OCI-LY1 (cell line): ENCODE data around the gene CTIF.

Experiments used
- H2AFZ ChIP-seq: fragments of 200-600 bp; sonication (generic), shearing (Covaris generic); 2 replicates; pipeline ENCODE4 v1.6.0; 2014; ENCODE audit warnings: antibody characterized with exemption, mild to moderate bottlenecking, low read length
- H3F3A ChIP-seq: fragments of 200-600 bp; sonication (generic), shearing (Covaris generic); 2 replicates; pipeline ENCODE4 v1.6.0; 2014; ENCODE audit warnings: mild to moderate bottlenecking, antibody characterized with exemption, low read length, moderate library complexity; ENCODE audit not compliant: insufficient read depth
- H3K27ac ChIP-seq: fragments of 200-600 bp; sonication (generic); 2 replicates; pipeline ENCODE4 v1.5.1; 2014; ENCODE audit warnings: low read length, mixed run types, mild to moderate bottlenecking, low read depth; ENCODE audit not compliant: poor library complexity, severe bottlenecking
- H3K27me3 ChIP-seq: fragments of 200-600 bp; sonication (generic); 2 replicates; pipeline ENCODE4 v1.6.0; 2014; ENCODE audit warnings: antibody characterized with exemption, mild to moderate bottlenecking, low read length, moderate library complexity; ENCODE audit not compliant: insufficient read depth
- H3K36me3 ChIP-seq: fragments of 200-600 bp; sonication (generic); 2 replicates; pipeline ENCODE4 v1.6.1; 2014; ENCODE audit warnings: mild to moderate bottlenecking, antibody characterized with exemption, low read length, moderate library complexity, mixed read lengths; ENCODE audit not compliant: insufficient read depth
- H3K4me1 ChIP-seq: fragments of 200-600 bp; sonication (generic); 2 replicates; pipeline ENCODE4 v1.5.1; 2014; ENCODE audit warnings: mild to moderate bottlenecking, low read length, moderate library complexity; ENCODE audit not compliant: insufficient read depth, severe bottlenecking
- H3K4me2 ChIP-seq: fragments of 200-600 bp; sonication (generic), shearing (Covaris generic); 2 replicates; pipeline ENCODE4 v1.6.1; 2014; ENCODE audit warnings: low read length
- H3K4me3 ChIP-seq: fragments of 200-600 bp; sonication (generic); 2 replicates; pipeline ENCODE4 v1.5.1; 2014; ENCODE audit warnings: low read length, low read depth, mild to moderate bottlenecking, mixed read lengths; ENCODE audit not compliant: poor library complexity, severe bottlenecking
- H3K79me2 ChIP-seq: fragments of 200-600 bp; shearing (Covaris generic); 2 replicates; pipeline ENCODE4 v1.6.1; 2016; ENCODE audit warnings: mixed run types, low read length, mixed read lengths; ENCODE audit not compliant: insufficient read depth
- H3K9ac ChIP-seq: fragments of 200-600 bp; sonication (generic), shearing (Covaris generic); 2 replicates; pipeline ENCODE4 v1.6.1; 2014; ENCODE audit warnings: mild to moderate bottlenecking, low read length, mixed read lengths
- H3K9me2 ChIP-seq: fragments of 200-600 bp; sonication (generic), shearing (Covaris generic); 2 replicates; pipeline ENCODE4 v1.6.1; 2014; ENCODE audit warnings: low read depth, mild to moderate bottlenecking, low read length, mixed read lengths
- H3K9me3 ChIP-seq: fragments of 200-600 bp; shearing (Covaris generic); 2 replicates; pipeline ENCODE4 v1.6.1; 2014; ENCODE audit warnings: low read length, mixed read lengths
- H4K20me1 ChIP-seq: fragments of 200-600 bp; sonication (generic), shearing (Covaris generic); 2 replicates; pipeline ENCODE4 v1.6.0; 2016; ENCODE audit warnings: mild to moderate bottlenecking, low read length; ENCODE audit not compliant: insufficient read depth
- CTCF ChIP-seq: fragments of 200-600 bp; sonication (generic), shearing (Covaris generic); IDR thresholded peaks from 2 replicates; pipeline ENCODE4 v1.5.1; 2017; ENCODE audit warnings: mild to moderate bottlenecking, antibody characterized with exemption, low read length, moderate library complexity, mixed read lengths
- EZH2 ChIP-seq: fragments of 200-600 bp; sonication (generic), shearing (Covaris generic); IDR thresholded peaks from 2 replicates; pipeline ENCODE4 v1.8.0; 2017; ENCODE audit warnings: borderline replicate concordance, mixed run types, mild to moderate bottlenecking, antibody characterized with exemption, low read length, moderate library complexity, mixed read lengths

CTIF gene

GRCh38 chr18:48844271-48844670, 305.4 kb downstream of the CTIF start:
- Histone ChIP-seq H3K4me1 (peaks cover 7% of the 10 kb centered on the region), H3K9ac (no peak overlapping the region), H3K36me3 (no peaks in the 10 kb centered on the region), H3K4me2 (no peak overlapping the region), H3K27ac (no peak overlapping the region), H3K27me3 (no peaks in the 10 kb centered on the region; the same call in 1 of the 2 replicates), H2AFZ (no peak overlapping the region), H3K4me3 (no peak overlapping the region), H3K9me3 (no peaks in the 10 kb centered on the region), H3F3A (no peaks in the 10 kb centered on the region), H3K79me2 (no peaks in the 10 kb centered on the region), H4K20me1 (no peaks in the 10 kb centered on the region), H3K9me2 (no peaks in the 10 kb centered on the region)
- no peak for TF ChIP-seq EZH2
- TF ChIP-seq CTCF: no peak

- no peaks in the 10 kb centered on the region for H4K20me1 ChIP-seq
- H3K9me3 ChIP-seq: no peaks in the 10 kb centered on the region
- no peak overlapping the region for H3K27ac ChIP-seq
- no peaks in the 10 kb centered on the region; the same call in 1 of the 2 replicates for H3K27me3 ChIP-seq
- no peaks in the 10 kb centered on the region for H3K79me2 ChIP-seq
- no peaks in the 10 kb centered on the region for H3K36me3 ChIP-seq
- H3K4me2 ChIP-seq: no peak overlapping the region
- TF ChIP-seq CTCF: no peak
- no peak for TF ChIP-seq EZH2
- H3K9me2 ChIP-seq: no peaks in the 10 kb centered on the region
- no peak overlapping the region for H3K4me3 ChIP-seq
- H2AFZ ChIP-seq: no peak overlapping the region
- H3F3A ChIP-seq: no peaks in the 10 kb centered on the region
- no peak overlapping the region for H3K9ac ChIP-seq
- H3K4me1 ChIP-seq: peaks cover 7% of the 10 kb centered on the region
Measured at GRCh38 chr18:48845174-48845573, 306.3 kb downstream of the CTIF start.

- Histone ChIP-seq H3K4me1 (peaks cover 7% of the 10 kb centered on the region), H3K4me2 (no peak overlapping the region), H3F3A (no peaks in the 10 kb centered on the region), H2AFZ (no peak overlapping the region), H3K27ac (no peak overlapping the region), H3K9me3 (no peaks in the 10 kb centered on the region), H3K4me3 (no peak overlapping the region), H3K36me3 (no peaks in the 10 kb centered on the region), H3K9ac (no peak overlapping the region), H3K9me2 (no peaks in the 10 kb centered on the region), H3K79me2 (no peaks in the 10 kb centered on the region), H4K20me1 (no peaks in the 10 kb centered on the region), H3K27me3 (peaks cover 4% of the 10 kb centered on the region; the same call in 1 of the 2 replicates)
- TF ChIP-seq EZH2 (no peak), CTCF (no peak)
Measured at GRCh38 chr18:48846423-48846932, 307.6 kb downstream of the CTIF start.
